ENCODE data around the gene MXRA7. TPM values are rescaled to one million over a fixed set of nuclear protein-coding genes. Genes with fewer than 3 reads are reported as not detected.

The MXRA7 gene
- total and polyA plus RNA-seq, 2 donors (not counting 1 experiment from before 2014, with no cell fraction given) = 5.5 to 16.1 TPM

DNA sequence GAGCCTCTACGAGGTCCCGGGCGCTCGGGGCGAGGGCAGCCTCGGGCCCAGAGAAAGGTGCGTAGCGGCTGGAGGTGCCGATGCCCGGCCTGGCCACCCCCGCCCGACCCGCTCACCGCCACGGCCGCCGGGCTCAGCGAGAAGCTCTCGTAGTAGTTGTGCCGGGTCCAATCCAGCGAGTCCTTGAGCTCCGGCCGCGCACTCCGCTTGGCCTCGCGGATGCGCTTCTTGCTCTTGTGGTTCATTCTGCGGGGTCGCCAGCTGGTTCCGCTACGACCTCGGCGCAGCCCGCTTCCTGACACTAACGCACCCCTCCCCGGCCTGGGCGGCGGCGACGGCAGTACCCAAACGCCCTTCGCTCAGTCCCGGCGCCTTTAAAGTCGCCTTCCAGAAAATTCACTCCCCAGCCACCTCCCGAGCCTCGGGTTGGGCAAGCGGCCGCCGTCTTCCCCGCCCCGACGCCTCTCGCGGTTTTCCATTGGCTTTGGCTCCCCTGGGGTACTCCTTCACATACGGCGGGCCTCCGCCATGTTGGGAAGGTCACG, 15.5 kb upstream of the MXRA7 start, which contains the start of gene JMJD6:
JMJD6 (minus strand) TSS at position 376 of the 545 bp plus-strand sequence; CDS start at position 245, 131 bp downstream.
- Mint-ChIP-seq H3K4me1 (peaks cover 50% of the 10 kb centered on the region), H3K4me3 (peak within 1 kb of the TSS; percentile 99), H3K9me3 (ENCODE audit: insufficient read depth) (no peaks in the 10 kb centered on the region), H3K27ac (peak within 1 kb of the TSS; percentile 99), H3K27me3 (no peaks in the 10 kb centered on the region)
- TF ChIP-seq CTCF (IDR thresholded peaks at IDR 0.05) (no peak), EZH2 (IDR thresholded peaks at IDR 0.05; ENCODE audit: borderline replicate concordance, insufficient read depth, low read depth, low read length, poor library complexity, severe bottlenecking) (no peak)
- Histone ChIP-seq H3K9me3 (ENCODE audit: control extremely low read depth in 1 of 3, control insufficient read depth in 2 of 3, insufficient read depth in 1 of 3, low read length in 2 of 3) (no peaks in the 10 kb centered on the region), H3K79me2 (ENCODE audit: control insufficient read depth, insufficient read depth, low read length) (peaks cover 75% of the 10 kb centered on the region), H2AFZ (ENCODE audit: insufficient read depth, low read depth, low read length, poor library complexity, severe bottlenecking) (peak within 1 kb of the TSS; percentile 77), H3K4me2 (replicated peaks; ENCODE audit: low read depth, low read length, poor library complexity, severe bottlenecking) (peak within 1 kb of the TSS; percentile 95), H3K27ac (ENCODE audit: low read length in 2 of 2) (peak within 1 kb of the TSS; percentile 98 to 99), H3K9ac (ENCODE audit: low read length) (peak within 1 kb of the TSS; percentile 99), H3K36me3 (replicated peaks in 1 of 2; ENCODE audit: control extremely low read depth in 1 of 2, control insufficient read depth in 1 of 2, extremely low read depth in 1 of 2, insufficient read depth in 2 of 2, low read length in 1 of 2) (peaks cover 0 to 39% of the 10 kb centered on the region in 2 experiments), H3K27me3 (replicated peaks in 1 of 4; ENCODE audit: control extremely low read depth in 1 of 4, control insufficient read depth in 3 of 4, insufficient read depth in 4 of 4, low read length in 3 of 4) (no peaks in the 10 kb centered on the region), H3K4me1 (ENCODE audit: control insufficient read depth in 2 of 2, insufficient read depth in 2 of 2, low read length in 2 of 2) (peaks cover 30 to 52% of the 10 kb centered on the region in 2 donors), H4K20me1 (ENCODE audit: control insufficient read depth, insufficient read depth, low read length, poor library complexity, severe bottlenecking) (peaks cover 39% of the 10 kb centered on the region), H3K4me3 (ENCODE audit: control extremely low read depth in 1 of 5, extremely low read depth in 1 of 5, insufficient read depth in 1 of 5, low read depth in 2 of 5, low read length in 4 of 5) (peak within 1 kb of the TSS; percentile 67 to 92 (median 84))
- DNase-seq = no peak
- under 1% methylated on average over 60 of the region's 60 CpGs for WGBS (ENCODE audit: insufficient coverage)
- intact Hi-C loops (cut with micrococcal nuclease) = loop anchor here (1.0 to 5.0 kb wide), 7 partner anchors 11 to 942 kb away; partner anchors contain the start of genes MXRA7, SRSF2, UBE2O and UNK
- peak; percentile 83 for ATAC-seq (ENCODE audit: low read depth)
- ChIA-PET CTCF (interaction anchor here (1.0 to 6.3 kb wide), 5 partner anchors 10 to 362 kb away, joined by 3 to 56 read pairs (median 5); partner anchors contain the start of genes MFSD11 and SRSF2), POLR2A (interaction anchor here (0.7 to 5.6 kb wide), 2 partner anchors 11 to 55 kb away, joined by 4 to 75 read pairs; partner anchors contain the start of genes MFSD11 and SRSF2)

All from B cell (primary cell).